Fibroblast of lung (primary cell): ENCODE measurements around the gene ALDH1A1. TPM values are rescaled to one million over a fixed set of nuclear protein-coding genes. Genes with fewer than 3 reads are reported as not detected.

ENCODE experiments used
- DNase-seq, 2 donors: peaks; one replicate each; pipeline versions ENCODE4 v3.0.0 to v3.0.0-alpha.2; 2010; ENCODE audit warnings: low read depth in 2 of 2
- H2AFZ ChIP-seq: 2 replicates; pipeline ENCODE4 v1.5.1; 2012; ENCODE audit warnings: low read length, control low read depth, inconsistent platforms
- H3K27ac ChIP-seq: 2 replicates; pipeline ENCODE4 v1.5.1; 2011; ENCODE audit warnings: low read length, control low read depth; ENCODE audit not compliant: insufficient read depth
- H3K27me3 ChIP-seq: 2 replicates; pipeline ENCODE4 v1.5.1; 2011; ENCODE audit warnings: mild to moderate bottlenecking, low read length; ENCODE audit not compliant: control insufficient read depth, insufficient read depth
- H3K36me3 ChIP-seq: 2 replicates; pipeline ENCODE4 v1.5.1; 2011; ENCODE audit warnings: low read length; ENCODE audit not compliant: control insufficient read depth, insufficient read depth
- H3K4me1 ChIP-seq: 2 replicates; pipeline ENCODE4 v1.5.1; 2011; ENCODE audit warnings: low read length; ENCODE audit not compliant: control insufficient read depth, insufficient read depth; ENCODE audit errors: extremely low read depth
- H3K4me2 ChIP-seq: 2 replicates; pipeline ENCODE4 v1.5.1; 2011; ENCODE audit warnings: low read length, control low read depth; ENCODE audit not compliant: insufficient read depth; ENCODE audit errors: extremely low read depth
- H3K4me3 ChIP-seq, 4 experiments: fragments of 200-600 bp in 1 of 4; sonication (generic) in 1 of 4; replicated peaks in 1 of 4; 2 replicates each; pipeline ENCODE4 v1.5.1; 2011 to 2016; ENCODE audit warnings: low read length in 4 of 4, low read depth in 3 of 4, mild to moderate bottlenecking in 3 of 4, control low read depth in 2 of 4, inconsistent platforms in 1 of 4, mixed read lengths in 1 of 4; ENCODE audit not compliant: insufficient read depth in 1 of 4; ENCODE audit errors: control extremely low read depth in 1 of 4
- H3K79me2 ChIP-seq: 2 replicates; pipeline ENCODE4 v1.5.1; 2012; ENCODE audit warnings: mild to moderate bottlenecking, low read length, inconsistent platforms; ENCODE audit not compliant: control insufficient read depth, insufficient read depth
- H3K9ac ChIP-seq: 2 replicates; pipeline ENCODE4 v1.5.1; 2011; ENCODE audit warnings: mild to moderate bottlenecking, low read length, control low read depth; ENCODE audit not compliant: insufficient read depth
- H3K9me3 ChIP-seq: 2 replicates; pipeline ENCODE4 v1.5.1; 2012; ENCODE audit warnings: low read depth, low read length; ENCODE audit not compliant: control insufficient read depth, insufficient read depth
- H4K20me1 ChIP-seq: 2 replicates; pipeline ENCODE4 v1.5.1; 2011; ENCODE audit warnings: low read length; ENCODE audit not compliant: control insufficient read depth, insufficient read depth; ENCODE audit errors: extremely low read depth
- CTCF ChIP-seq, 2 donors: IDR thresholded peaks in 1 of 2; conservative IDR thresholded peaks in 1 of 2; 1 replicate in 1 of 2; 2 replicates in 1 of 2; pipeline ENCODE4 v1.5.1; 2011 to 2012; ENCODE audit warnings: low read length in 2 of 2, control low read depth in 1 of 2, inconsistent platforms in 1 of 2, low read depth in 1 of 2, mild to moderate bottlenecking in 1 of 2
- EZH2 ChIP-seq: IDR thresholded peaks from 2 replicates; pipeline ENCODE4 v1.5.1; 2012; ENCODE audit warnings: low read length, control low read depth, mild to moderate bottlenecking; ENCODE audit errors: missing control alignments
- polyA plus RNA-seq, 2 donors: library from polyadenylated mRNA; depleted of rRNA in 1 of 2; stranded (reverse) in 1 of 2; unstranded in 1 of 2; fragments of >200 nt; gene quantifications; 2 replicates each; pipeline ENCODE4 v1.2.1, GENCODE V29; 2011 to 2012; ENCODE audit warnings: missing spikeins in 1 of 2
- total RNA-seq: library from RNA; depleted of rRNA; stranded (reverse); fragments of >200 nt; gene quantifications from 2 replicates; pipeline ENCODE4 v1.2.1, GENCODE V29; 2014

ALDH1A1 gene
- total and polyA plus RNA-seq, 2 donors (not counting 1 experiment from before 2014, with no cell fraction given), result 7.4 to 46.1 TPM

DNA sequence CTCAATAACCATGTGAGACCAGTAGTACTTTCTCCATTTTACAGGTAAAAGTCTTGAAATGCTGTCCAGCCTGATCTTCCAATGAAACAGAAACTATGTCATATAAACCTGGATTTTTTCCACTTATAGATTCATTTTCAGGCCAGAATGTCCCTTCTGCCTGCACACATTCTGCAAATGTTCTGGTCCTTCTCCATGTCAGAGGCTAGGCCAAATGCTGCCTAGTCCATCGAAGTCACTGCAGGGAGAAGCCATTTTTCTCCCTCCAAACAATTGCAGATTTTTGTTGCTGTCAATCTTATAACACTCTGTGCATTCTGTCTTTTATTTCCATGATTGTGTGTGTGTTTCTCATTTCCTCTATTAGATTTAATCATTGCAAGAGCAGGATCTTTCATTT lies 59.4 kb downstream of the ALDH1A1 start:
- Histone ChIP-seq H3K4me3 (no peak overlapping the region), H3K9me3 (no peaks in the 10 kb centered on the region), H3K4me1 (no peaks in the 10 kb centered on the region), H3K4me2 (no peak overlapping the region), H4K20me1 (no peaks in the 10 kb centered on the region), H3K9ac (no peak overlapping the region), H3K27ac (no peak overlapping the region), H3K36me3 (no peaks in the 10 kb centered on the region), H3K27me3 (no peaks in the 10 kb centered on the region), H2AFZ (no peak overlapping the region), H3K79me2 (no peaks in the 10 kb centered on the region)
- TF ChIP-seq CTCF (conservative IDR thresholded peaks at IDR 0.05 in 1 of 2, IDR thresholded peaks at IDR 0.05 in 1 of 2; ENCODE audit: low read depth in 1 of 2, low read length in 2 of 2) (no peak), EZH2 (no peak)
- no peak for DNase-seq

DNA sequence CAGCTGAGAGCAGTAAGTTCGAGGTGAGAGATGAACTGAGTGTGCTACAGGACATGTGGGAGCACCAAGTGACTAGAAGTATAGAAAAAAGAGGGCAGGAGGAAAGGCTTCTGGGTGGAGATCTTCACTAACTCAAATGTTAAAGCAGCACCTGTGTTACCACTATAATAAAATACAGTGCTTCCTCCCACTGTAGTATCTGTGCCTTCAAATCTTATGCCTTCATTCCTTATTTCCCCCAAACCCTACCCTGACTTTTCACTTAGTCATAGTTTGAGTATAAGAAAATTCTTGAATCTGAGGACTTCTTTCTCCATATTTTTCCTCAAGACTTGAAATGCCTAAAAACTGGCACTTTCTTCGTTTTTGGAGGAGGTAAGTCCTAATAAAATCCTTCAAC lies 61.8 kb downstream of the ALDH1A1 start:
- DNase-seq, result no peak
- no peak for TF ChIP-seq CTCF (conservative IDR thresholded peaks at IDR 0.05 in 1 of 2, IDR thresholded peaks at IDR 0.05 in 1 of 2; ENCODE audit: low read depth in 1 of 2, low read length in 2 of 2)
- no peak for TF ChIP-seq EZH2
- Histone ChIP-seq H4K20me1 (no peaks in the 10 kb centered on the region), H3K27me3 (no peaks in the 10 kb centered on the region), H3K36me3 (no peaks in the 10 kb centered on the region), H3K27ac (no peak overlapping the region), H3K9me3 (no peaks in the 10 kb centered on the region), H3K4me2 (no peak overlapping the region), H3K9ac (no peak overlapping the region), H2AFZ (no peak overlapping the region), H3K4me3 (no peak overlapping the region), H3K79me2 (no peaks in the 10 kb centered on the region), H3K4me1 (no peaks in the 10 kb centered on the region)

DNA sequence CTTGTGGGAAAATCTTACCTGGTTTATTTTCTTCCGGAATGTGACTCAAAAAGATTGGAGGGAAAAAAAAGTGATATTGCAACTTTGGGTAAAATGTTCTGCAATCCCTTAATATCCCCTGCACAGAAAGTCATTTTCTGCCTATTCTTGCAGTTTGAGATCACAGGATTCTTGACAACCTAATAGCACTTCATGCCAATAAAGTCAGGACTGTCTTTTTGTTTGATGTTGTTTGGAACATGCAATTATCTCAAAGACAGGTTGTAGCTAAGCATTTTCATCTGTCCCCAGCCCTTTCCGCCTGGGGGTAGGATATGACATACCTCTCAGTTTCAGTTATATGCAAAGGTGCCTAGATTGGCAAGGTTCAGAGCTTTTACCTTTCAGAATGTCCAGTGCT lies 63.9 kb downstream of the ALDH1A1 start:
- Histone ChIP-seq H3K9me3 (no peaks in the 10 kb centered on the region), H3K4me1 (no peaks in the 10 kb centered on the region), H3K9ac (no peak overlapping the region), H2AFZ (no peak overlapping the region), H4K20me1 (no peaks in the 10 kb centered on the region), H3K79me2 (no peaks in the 10 kb centered on the region), H3K27me3 (no peaks in the 10 kb centered on the region), H3K36me3 (no peaks in the 10 kb centered on the region), H3K4me3 (no peak overlapping the region), H3K4me2 (no peak overlapping the region), H3K27ac (no peak overlapping the region)
- DNase-seq, result no peak
- no peak for TF ChIP-seq EZH2
- no peak for TF ChIP-seq CTCF (conservative IDR thresholded peaks at IDR 0.05 in 1 of 2, IDR thresholded peaks at IDR 0.05 in 1 of 2; ENCODE audit: low read depth in 1 of 2, low read length in 2 of 2)
